Panc1 (cell line): ENCODE data around the gene ATP9A. TPM values are rescaled to one million over a fixed set of nuclear protein-coding genes. Genes with fewer than 3 reads are reported as not detected.

ENCODE experiments used
- ATAC-seq: fragments of 200-7000 bp; cut with Tn5 transposase; 2 replicates; pipeline ENCODE4 v1.9.1; 2020; ENCODE audit warnings: mild to moderate bottlenecking, moderate library complexity
- BruUV-seq: library from RNA; stranded (reverse); fragments of 400-500 nt; replicated peaks from 2 replicates; lab custom pipeline; 2021; lab: Mats Ljungman, UMichigan
- CTCF ChIA-PET: fragments of 300-600 bp; sonication (Branson Sonifier 250); formaldehyde crosslinking; loops from one replicate; lab custom pipeline; 2022; ENCODE audit warnings: antibody characterized with exemption; lab: Charles Lee
- POLR2A ChIA-PET: fragments of 300-600 bp; sonication (Branson Sonifier 250); formaldehyde crosslinking; loops from one replicate; lab custom pipeline; 2022; ENCODE audit warnings: antibody characterized with exemption; lab: Charles Lee
- DNase-seq: peaks from one replicate; pipeline ENCODE4 v3.0.0-alpha.2; 2010; ENCODE audit warnings: low read depth, low spot score
- H3K27ac ChIP-seq: 2 replicates; pipeline ENCODE4 v1.5.1; 2011; ENCODE audit warnings: mild to moderate bottlenecking, low read length, inconsistent platforms
- H3K27me3 ChIP-seq: fragments of 200-500 bp; sonication (Bioruptor generic); 2 replicates; pipeline ENCODE4 v1.6.0; 2014; ENCODE audit warnings: low read length, inconsistent platforms; ENCODE audit not compliant: control insufficient read depth, insufficient read depth
- H3K36me3 ChIP-seq: fragments of 200-500 bp; sonication (Bioruptor generic); 2 replicates; pipeline ENCODE4 v1.5.1; 2014; ENCODE audit warnings: inconsistent platforms, mild to moderate bottlenecking, low read length, moderate library complexity; ENCODE audit not compliant: control insufficient read depth, insufficient read depth
- H3K4me1 ChIP-seq: 2 replicates; pipeline ENCODE4 v1.5.1; 2011; ENCODE audit warnings: inconsistent platforms, mild to moderate bottlenecking, low read length, moderate library complexity; ENCODE audit not compliant: control insufficient read depth, insufficient read depth
- H3K4me3 ChIP-seq, 2 experiments: 2 replicates each; pipeline ENCODE4 v1.5.1; 2011 to 2012; ENCODE audit warnings: low read depth in 2 of 2, low read length in 2 of 2, mild to moderate bottlenecking in 2 of 2, inconsistent platforms in 1 of 2, moderate library complexity in 1 of 2
- H3K9me3 ChIP-seq: fragments of 200-500 bp; sonication (Bioruptor generic); 2 replicates; pipeline ENCODE4 v1.5.1; 2014; ENCODE audit warnings: low read depth, mild to moderate bottlenecking, inconsistent platforms, low read length, moderate library complexity; ENCODE audit not compliant: control insufficient read depth, insufficient read depth
- POLR2AphosphoS5 ChIP-seq: IDR thresholded peaks from 2 replicates; pipeline ENCODE4 v1.6.1; 2012; ENCODE audit warnings: mild to moderate bottlenecking, low read depth, low read length, moderate library complexity
- SIN3A ChIP-seq: IDR thresholded peaks from 2 replicates; pipeline ENCODE4 v1.6.1; 2012; ENCODE audit warnings: low read depth, mild to moderate bottlenecking, low read length, moderate library complexity, borderline replicate concordance; ENCODE audit not compliant: insufficient read depth
- TCF7L2 ChIP-seq: IDR thresholded peaks from 2 replicates; pipeline ENCODE4 v1.6.1; 2011; ENCODE audit warnings: mild to moderate bottlenecking, low read depth, low read length, inconsistent platforms
- in situ Hi-C: cut with HindIII; loops from 2 replicates; pipeline ENCODE4 v1.10.0; 2016; ENCODE audit warnings: low sequenced_read_pairs, low pct_unique_long_range_greater_than_20kb
- intact Hi-C: fragments of 100-400 bp; cut with micrococcal nuclease; formaldehyde crosslinking; loops from one replicate; pipeline ENCODE4 v1.10.0; 2022; ENCODE audit not compliant: unreplicated experiment
- total RNA-seq: library from RNA; stranded (reverse); gene quantifications from one replicate; pipeline ENCODE4 v1.2.1, GENCODE V29; 2021; ENCODE audit not compliant: unreplicated experiment
- TF ChIP-seq, protein P1 (sequence below), 2 experiments: IDR thresholded peaks; 2 replicates each; pipeline ENCODE4 v1.6.1; 2011 to 2012; ENCODE audit warnings: low read depth in 2 of 2, control low read depth in 1 of 2, low read length in 1 of 2, mild to moderate bottlenecking in 1 of 2, moderate library complexity in 1 of 2; ENCODE audit not compliant: insufficient read depth in 1 of 2
- TF ChIP-seq, protein P2 (sequence below): fragments of 450-650 bp; IDR thresholded peaks from 2 replicates; pipeline ENCODE4 v1.5.1; 2017; ENCODE audit warnings: mild to moderate bottlenecking

ATP9A gene
- total RNA-seq, 1 experiment from 2014 or later: 8.7 TPM

DNA sequence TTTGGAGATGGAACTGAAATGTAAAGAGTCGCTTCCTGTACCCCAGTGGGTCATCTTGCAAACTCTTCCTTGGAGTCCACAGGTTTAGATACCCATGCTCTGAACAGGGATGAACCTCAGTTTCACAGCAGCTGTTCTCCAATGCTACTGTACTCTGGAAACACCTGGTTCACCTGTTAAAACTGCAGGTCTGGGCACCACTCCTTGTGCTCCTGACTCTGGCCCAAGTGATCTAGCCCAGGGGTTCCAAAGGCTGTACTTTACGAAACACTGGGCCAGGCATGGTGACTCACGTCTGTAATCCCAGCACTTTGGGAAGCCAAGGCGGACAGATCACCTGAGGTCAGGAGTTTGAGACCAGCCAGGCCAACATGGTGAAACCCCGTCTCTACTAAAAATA, 102.1 kb downstream of the ATP9A start:
- H3K4me1 ChIP-seq: peaks cover 3% of the 10 kb centered on the region; the same call in 1 of the 2 replicates
- intact Hi-C loops (no loop called here), in situ Hi-C loops (no loop called here)
- no peak overlapping the region for H3K4me3 ChIP-seq
- H3K36me3 ChIP-seq: no peaks in the 10 kb centered on the region
- TF ChIP-seq, protein P1, sequence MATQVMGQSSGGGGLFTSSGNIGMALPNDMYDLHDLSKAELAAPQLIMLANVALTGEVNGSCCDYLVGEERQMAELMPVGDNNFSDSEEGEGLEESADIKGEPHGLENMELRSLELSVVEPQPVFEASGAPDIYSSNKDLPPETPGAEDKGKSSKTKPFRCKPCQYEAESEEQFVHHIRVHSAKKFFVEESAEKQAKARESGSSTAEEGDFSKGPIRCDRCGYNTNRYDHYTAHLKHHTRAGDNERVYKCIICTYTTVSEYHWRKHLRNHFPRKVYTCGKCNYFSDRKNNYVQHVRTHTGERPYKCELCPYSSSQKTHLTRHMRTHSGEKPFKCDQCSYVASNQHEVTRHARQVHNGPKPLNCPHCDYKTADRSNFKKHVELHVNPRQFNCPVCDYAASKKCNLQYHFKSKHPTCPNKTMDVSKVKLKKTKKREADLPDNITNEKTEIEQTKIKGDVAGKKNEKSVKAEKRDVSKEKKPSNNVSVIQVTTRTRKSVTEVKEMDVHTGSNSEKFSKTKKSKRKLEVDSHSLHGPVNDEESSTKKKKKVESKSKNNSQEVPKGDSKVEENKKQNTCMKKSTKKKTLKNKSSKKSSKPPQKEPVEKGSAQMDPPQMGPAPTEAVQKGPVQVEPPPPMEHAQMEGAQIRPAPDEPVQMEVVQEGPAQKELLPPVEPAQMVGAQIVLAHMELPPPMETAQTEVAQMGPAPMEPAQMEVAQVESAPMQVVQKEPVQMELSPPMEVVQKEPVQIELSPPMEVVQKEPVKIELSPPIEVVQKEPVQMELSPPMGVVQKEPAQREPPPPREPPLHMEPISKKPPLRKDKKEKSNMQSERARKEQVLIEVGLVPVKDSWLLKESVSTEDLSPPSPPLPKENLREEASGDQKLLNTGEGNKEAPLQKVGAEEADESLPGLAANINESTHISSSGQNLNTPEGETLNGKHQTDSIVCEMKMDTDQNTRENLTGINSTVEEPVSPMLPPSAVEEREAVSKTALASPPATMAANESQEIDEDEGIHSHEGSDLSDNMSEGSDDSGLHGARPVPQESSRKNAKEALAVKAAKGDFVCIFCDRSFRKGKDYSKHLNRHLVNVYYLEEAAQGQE (IDR thresholded peaks at IDR 0.05; ENCODE audit: insufficient read depth in 1 of 2, low read depth in 2 of 2, low read length in 1 of 2): no peak
- TF ChIP-seq, protein P2, sequence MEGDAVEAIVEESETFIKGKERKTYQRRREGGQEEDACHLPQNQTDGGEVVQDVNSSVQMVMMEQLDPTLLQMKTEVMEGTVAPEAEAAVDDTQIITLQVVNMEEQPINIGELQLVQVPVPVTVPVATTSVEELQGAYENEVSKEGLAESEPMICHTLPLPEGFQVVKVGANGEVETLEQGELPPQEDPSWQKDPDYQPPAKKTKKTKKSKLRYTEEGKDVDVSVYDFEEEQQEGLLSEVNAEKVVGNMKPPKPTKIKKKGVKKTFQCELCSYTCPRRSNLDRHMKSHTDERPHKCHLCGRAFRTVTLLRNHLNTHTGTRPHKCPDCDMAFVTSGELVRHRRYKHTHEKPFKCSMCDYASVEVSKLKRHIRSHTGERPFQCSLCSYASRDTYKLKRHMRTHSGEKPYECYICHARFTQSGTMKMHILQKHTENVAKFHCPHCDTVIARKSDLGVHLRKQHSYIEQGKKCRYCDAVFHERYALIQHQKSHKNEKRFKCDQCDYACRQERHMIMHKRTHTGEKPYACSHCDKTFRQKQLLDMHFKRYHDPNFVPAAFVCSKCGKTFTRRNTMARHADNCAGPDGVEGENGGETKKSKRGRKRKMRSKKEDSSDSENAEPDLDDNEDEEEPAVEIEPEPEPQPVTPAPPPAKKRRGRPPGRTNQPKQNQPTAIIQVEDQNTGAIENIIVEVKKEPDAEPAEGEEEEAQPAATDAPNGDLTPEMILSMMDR: no peak
- TF ChIP-seq POLR2AphosphoS5 (no peak), SIN3A (no peak), TCF7L2 (no peak)
- H3K27me3 ChIP-seq: no peaks in the 10 kb centered on the region
- H3K27ac ChIP-seq: no peak overlapping the region
- DNase-seq: no peak
- ChIA-PET CTCF (no interaction called here), POLR2A (no interaction called here)
- no peak for ATAC-seq
- H3K9me3 ChIP-seq: no peaks in the 10 kb centered on the region
- BruUV-seq: no TSS peak

DNA sequence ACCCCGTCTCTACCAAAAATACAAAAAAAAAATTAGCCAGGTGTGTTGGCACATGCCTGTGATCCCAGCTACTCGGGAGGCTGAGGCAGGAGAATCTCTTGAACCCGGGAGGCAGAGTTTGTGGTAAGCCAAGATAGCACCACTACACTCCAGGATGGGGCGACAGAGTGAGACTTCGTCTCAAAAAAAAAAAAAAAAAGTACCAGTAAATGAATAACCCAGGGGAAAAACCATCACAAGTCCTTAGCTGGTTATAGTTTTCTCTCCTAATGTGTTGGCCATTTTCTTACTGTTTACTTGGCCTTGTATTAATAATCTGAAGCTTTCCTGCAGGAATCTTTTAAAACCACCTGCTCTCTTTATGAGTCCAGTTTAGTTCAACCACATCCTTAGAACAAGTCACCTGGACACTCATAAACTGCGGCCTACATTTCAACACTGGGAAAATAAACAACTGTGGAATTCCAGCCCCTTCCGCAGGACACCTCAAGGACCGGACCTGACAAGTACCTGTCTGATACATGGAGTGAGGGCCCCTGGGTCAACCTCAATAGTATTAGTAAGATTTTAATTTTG, 102.6 kb downstream of the ATP9A start:
- BruUV-seq: no TSS peak
- intact Hi-C loops (no loop called here), in situ Hi-C loops (no loop called here)
- TF ChIP-seq, protein P2: no peak
- TF ChIP-seq TCF7L2 (no peak), SIN3A (no peak), POLR2AphosphoS5 (no peak)
- TF ChIP-seq, protein P1 (IDR thresholded peaks at IDR 0.05; ENCODE audit: insufficient read depth in 1 of 2, low read depth in 2 of 2, low read length in 1 of 2): no peak
- Histone ChIP-seq H3K9me3 (no peaks in the 10 kb centered on the region), H3K27ac (no peak overlapping the region), H3K4me1 (peaks cover 3% of the 10 kb centered on the region; the same call in 1 of the 2 replicates), H3K36me3 (no peaks in the 10 kb centered on the region), H3K27me3 (no peaks in the 10 kb centered on the region), H3K4me3 (no peak overlapping the region)
- POLR2A ChIA-PET: no interaction called here
- DNase-seq (no peak), ATAC-seq (no peak)
- CTCF ChIA-PET: no interaction called here
